Measurements from ENCODE around the gene RERE. TPM values are rescaled to one million over a fixed set of nuclear protein-coding genes. Genes with fewer than 3 reads are reported as not detected.
"Not testable (repeated sequence)": the region's sequence is repeated elsewhere in the genome, so short reads cannot be mapped to it uniquely, and the experiment has no call there.

Gene RERE
- total RNA-seq, 1 donor from 2014 or later, result 124 TPM

DNA sequence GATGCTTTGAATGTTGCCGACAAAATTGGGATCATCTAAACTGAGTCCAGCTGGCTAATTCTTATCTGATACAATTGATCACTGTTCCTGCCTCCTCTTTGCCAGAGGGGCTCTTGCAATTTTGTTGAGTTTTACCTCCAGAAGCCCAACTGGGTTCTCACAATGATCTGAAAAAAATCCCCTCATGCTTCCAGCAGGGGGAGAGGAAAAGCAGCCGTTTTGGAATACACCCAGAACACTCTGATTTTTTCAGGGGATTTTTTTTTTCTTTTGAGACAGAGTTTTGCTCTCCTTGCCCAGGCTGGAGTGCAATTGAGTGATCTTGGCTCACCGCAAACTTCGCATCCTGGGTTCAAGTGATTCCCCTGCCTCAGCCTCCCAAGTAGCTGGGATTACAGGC is 13.9 kb upstream of the RERE start:
- Histone ChIP-seq H3K79me2 (ENCODE audit: insufficient read depth, low read length) (no peaks in the 10 kb centered on the region), H3K36me3 (ENCODE audit: insufficient read depth, low read length) (no peaks in the 10 kb centered on the region), H3K9me3 (ENCODE audit: insufficient read depth, low read depth, low read length) (no peaks in the 10 kb centered on the region), H3K27ac (ENCODE audit: low read depth, low read length) (no peak overlapping the region), H2AFZ (ENCODE audit: low read depth, low read length) (no peak overlapping the region), H3K27me3 (ENCODE audit: insufficient read depth, low read length) (peaks cover 5% of the 10 kb centered on the region), H3K4me2 (ENCODE audit: low read length) (no peak overlapping the region), H3K4me3 (ENCODE audit: insufficient read depth, low read depth, low read length) (no peak overlapping the region), H3K4me1 (ENCODE audit: insufficient read depth, low read length) (no peaks in the 10 kb centered on the region), H4K20me1 (ENCODE audit: insufficient read depth, low read length) (no peaks in the 10 kb centered on the region), H3K9ac (ENCODE audit: low read length) (no peak overlapping the region)
- TF ChIP-seq, protein P1, sequence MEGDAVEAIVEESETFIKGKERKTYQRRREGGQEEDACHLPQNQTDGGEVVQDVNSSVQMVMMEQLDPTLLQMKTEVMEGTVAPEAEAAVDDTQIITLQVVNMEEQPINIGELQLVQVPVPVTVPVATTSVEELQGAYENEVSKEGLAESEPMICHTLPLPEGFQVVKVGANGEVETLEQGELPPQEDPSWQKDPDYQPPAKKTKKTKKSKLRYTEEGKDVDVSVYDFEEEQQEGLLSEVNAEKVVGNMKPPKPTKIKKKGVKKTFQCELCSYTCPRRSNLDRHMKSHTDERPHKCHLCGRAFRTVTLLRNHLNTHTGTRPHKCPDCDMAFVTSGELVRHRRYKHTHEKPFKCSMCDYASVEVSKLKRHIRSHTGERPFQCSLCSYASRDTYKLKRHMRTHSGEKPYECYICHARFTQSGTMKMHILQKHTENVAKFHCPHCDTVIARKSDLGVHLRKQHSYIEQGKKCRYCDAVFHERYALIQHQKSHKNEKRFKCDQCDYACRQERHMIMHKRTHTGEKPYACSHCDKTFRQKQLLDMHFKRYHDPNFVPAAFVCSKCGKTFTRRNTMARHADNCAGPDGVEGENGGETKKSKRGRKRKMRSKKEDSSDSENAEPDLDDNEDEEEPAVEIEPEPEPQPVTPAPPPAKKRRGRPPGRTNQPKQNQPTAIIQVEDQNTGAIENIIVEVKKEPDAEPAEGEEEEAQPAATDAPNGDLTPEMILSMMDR (IDR thresholded peaks at IDR 0.05; ENCODE audit: insufficient read depth, low read depth, low read length), result peak; percentile 47
- no peak for TF ChIP-seq EZH2 (IDR thresholded peaks at IDR 0.05; ENCODE audit: insufficient read depth, low read length)
- DNase-seq (ENCODE audit: low read depth) (no peak), FAIRE-seq (no peak)
- H3K27me3 Mint-ChIP-seq (ENCODE audit: low read depth, unreplicated experiment), result peaks cover 5% of the 10 kb centered on the region
- H3K9me3 Mint-ChIP-seq (ENCODE audit: unreplicated experiment), result peaks cover 2% of the 10 kb centered on the region
- no peak overlapping the region for H3K4me3 Mint-ChIP-seq (ENCODE audit: unreplicated experiment)
- peaks cover 2% of the 10 kb centered on the region for H3K36me3 Mint-ChIP-seq (ENCODE audit: low read depth, unreplicated experiment)
- no peak overlapping the region for H3K27ac Mint-ChIP-seq (ENCODE audit: unreplicated experiment)
- H3K4me1 Mint-ChIP-seq (ENCODE audit: low read depth, unreplicated experiment), result peaks cover 6% of the 10 kb centered on the region

DNA sequence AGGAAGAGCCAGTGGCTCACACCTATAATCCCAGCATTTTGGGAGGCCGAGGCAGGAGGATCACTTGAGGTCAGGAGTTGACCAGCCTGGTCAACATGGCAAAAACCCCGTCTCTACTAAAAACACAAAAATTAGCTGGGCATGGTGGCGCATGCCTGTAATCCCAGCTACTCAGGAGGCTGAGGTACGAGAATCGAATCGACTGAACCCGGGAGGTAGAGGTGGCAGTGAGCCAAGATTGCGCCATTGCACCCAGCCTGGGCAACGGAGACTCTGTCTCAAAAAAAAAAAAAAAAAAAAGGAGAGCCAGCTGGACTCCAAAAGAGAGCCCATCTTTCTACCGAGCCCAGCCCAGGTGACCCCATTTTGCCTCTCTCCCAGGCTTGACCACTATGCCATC is 13.3 kb upstream of the RERE start:
- H3K79me2 ChIP-seq (ENCODE audit: insufficient read depth, low read length); H3K36me3 ChIP-seq (ENCODE audit: insufficient read depth, low read length); FAIRE-seq; H3K4me1 ChIP-seq (ENCODE audit: insufficient read depth, low read length); H3K9me3 Mint-ChIP-seq (ENCODE audit: unreplicated experiment); H3K4me3 ChIP-seq (ENCODE audit: insufficient read depth, low read depth, low read length); H2AFZ ChIP-seq (ENCODE audit: low read depth, low read length); H4K20me1 ChIP-seq (ENCODE audit: insufficient read depth, low read length); H3K27ac Mint-ChIP-seq (ENCODE audit: unreplicated experiment); DNase-seq (ENCODE audit: low read depth); H3K4me3 Mint-ChIP-seq (ENCODE audit: unreplicated experiment); H3K4me1 Mint-ChIP-seq (ENCODE audit: low read depth, unreplicated experiment); H3K4me2 ChIP-seq (ENCODE audit: low read length); H3K9ac ChIP-seq (ENCODE audit: low read length); H3K36me3 Mint-ChIP-seq (ENCODE audit: low read depth, unreplicated experiment); H3K27me3 Mint-ChIP-seq (ENCODE audit: low read depth, unreplicated experiment); H3K9me3 ChIP-seq (ENCODE audit: insufficient read depth, low read depth, low read length); H3K27me3 ChIP-seq (ENCODE audit: insufficient read depth, low read length); H3K27ac ChIP-seq (ENCODE audit: low read depth, low read length): not testable (repeated sequence)

DNA sequence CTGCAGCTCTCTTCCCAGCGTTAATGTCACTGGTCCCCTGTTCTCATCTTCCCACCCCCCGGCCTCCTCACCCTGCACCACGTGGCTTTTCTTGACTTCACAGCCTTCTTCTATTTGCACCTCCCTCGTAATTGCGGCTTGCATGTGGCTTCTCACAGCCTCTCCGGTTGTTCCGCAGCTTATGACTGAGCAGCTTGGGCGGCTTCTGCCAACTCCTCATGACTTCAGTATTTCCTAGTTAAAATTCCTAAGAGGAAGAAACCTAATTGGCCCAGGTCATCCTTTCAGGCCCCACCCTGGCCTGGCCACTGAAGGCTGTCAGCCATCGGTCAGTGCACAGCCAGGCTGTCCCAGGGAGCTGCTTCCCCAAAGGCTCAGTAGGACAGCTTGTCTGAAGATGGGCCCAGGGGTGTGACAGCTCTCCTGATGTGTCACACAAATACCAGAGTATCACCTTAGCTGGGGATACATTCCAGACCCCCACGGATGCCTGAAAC is 8.6 kb upstream of the RERE start:
- H3K27me3 ChIP-seq (ENCODE audit: insufficient read depth, low read length), result no peaks in the 10 kb centered on the region
- H3K79me2 ChIP-seq (ENCODE audit: insufficient read depth, low read length), result no peaks in the 10 kb centered on the region
- Mint-ChIP-seq H3K27ac (ENCODE audit: unreplicated experiment) (peak overlapping the region; percentile 38), H3K4me1 (ENCODE audit: low read depth, unreplicated experiment) (peaks cover 32% of the 10 kb centered on the region), H3K9me3 (ENCODE audit: unreplicated experiment) (peaks cover 2% of the 10 kb centered on the region), H3K27me3 (ENCODE audit: low read depth, unreplicated experiment) (no peaks in the 10 kb centered on the region), H3K4me3 (ENCODE audit: unreplicated experiment) (no peak overlapping the region), H3K36me3 (ENCODE audit: low read depth, unreplicated experiment) (no peaks in the 10 kb centered on the region)
- peaks cover 8% of the 10 kb centered on the region for H3K4me1 ChIP-seq (ENCODE audit: insufficient read depth, low read length)
- peak; percentile 88 for DNase-seq (ENCODE audit: low read depth)
- no peak overlapping the region for H3K4me3 ChIP-seq (ENCODE audit: insufficient read depth, low read depth, low read length)
- H3K9me3 ChIP-seq (ENCODE audit: insufficient read depth, low read depth, low read length), result no peaks in the 10 kb centered on the region
- H2AFZ ChIP-seq (ENCODE audit: low read depth, low read length), result peak overlapping the region; percentile 29
- FAIRE-seq, result no peak
- H4K20me1 ChIP-seq (ENCODE audit: insufficient read depth, low read length), result no peaks in the 10 kb centered on the region
- H3K27ac ChIP-seq (ENCODE audit: low read depth, low read length), result peak overlapping the region; percentile 19
- no peaks in the 10 kb centered on the region for H3K36me3 ChIP-seq (ENCODE audit: insufficient read depth, low read length)
- peak overlapping the region; percentile 39 for H3K9ac ChIP-seq (ENCODE audit: low read length)
- TF ChIP-seq EZH2 (IDR thresholded peaks at IDR 0.05; ENCODE audit: insufficient read depth, low read length), result no peak
- TF ChIP-seq, protein P1 (IDR thresholded peaks at IDR 0.05; ENCODE audit: insufficient read depth, low read depth, low read length), result no peak
- peak overlapping the region; percentile 48 for H3K4me2 ChIP-seq (ENCODE audit: low read length)
